ENCODE data around the gene ATP4A.

Gene ATP4A

DNA sequence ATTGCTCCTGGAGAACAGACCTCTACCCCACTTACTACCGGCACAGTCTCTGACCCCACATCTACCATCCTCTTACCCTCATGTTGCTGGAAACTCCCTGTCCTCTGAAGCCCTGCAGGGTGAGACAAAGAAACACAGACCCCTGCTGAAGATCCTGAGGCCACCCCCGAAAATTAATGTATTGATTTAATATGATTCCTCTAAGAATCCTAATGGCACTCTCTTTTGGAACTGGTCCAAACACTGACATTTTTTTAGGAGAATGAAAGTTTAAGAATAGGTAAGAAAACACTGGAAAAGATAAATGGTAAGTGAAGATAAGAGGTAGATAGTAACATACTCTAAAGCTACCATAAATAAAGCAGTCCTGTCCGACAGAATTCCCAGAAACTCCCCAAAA is 55.3 kb downstream of the ATP4A start:
- H3K27me3 ChIP-seq (ENCODE audit: insufficient read depth, low read length, poor library complexity), result peaks cover 45% of the 10 kb centered on the region
- no peaks in the 10 kb centered on the region for H3K79me2 ChIP-seq (ENCODE audit: insufficient read depth, low read length)
- TF ChIP-seq, protein P1, sequence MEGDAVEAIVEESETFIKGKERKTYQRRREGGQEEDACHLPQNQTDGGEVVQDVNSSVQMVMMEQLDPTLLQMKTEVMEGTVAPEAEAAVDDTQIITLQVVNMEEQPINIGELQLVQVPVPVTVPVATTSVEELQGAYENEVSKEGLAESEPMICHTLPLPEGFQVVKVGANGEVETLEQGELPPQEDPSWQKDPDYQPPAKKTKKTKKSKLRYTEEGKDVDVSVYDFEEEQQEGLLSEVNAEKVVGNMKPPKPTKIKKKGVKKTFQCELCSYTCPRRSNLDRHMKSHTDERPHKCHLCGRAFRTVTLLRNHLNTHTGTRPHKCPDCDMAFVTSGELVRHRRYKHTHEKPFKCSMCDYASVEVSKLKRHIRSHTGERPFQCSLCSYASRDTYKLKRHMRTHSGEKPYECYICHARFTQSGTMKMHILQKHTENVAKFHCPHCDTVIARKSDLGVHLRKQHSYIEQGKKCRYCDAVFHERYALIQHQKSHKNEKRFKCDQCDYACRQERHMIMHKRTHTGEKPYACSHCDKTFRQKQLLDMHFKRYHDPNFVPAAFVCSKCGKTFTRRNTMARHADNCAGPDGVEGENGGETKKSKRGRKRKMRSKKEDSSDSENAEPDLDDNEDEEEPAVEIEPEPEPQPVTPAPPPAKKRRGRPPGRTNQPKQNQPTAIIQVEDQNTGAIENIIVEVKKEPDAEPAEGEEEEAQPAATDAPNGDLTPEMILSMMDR (IDR thresholded peaks at IDR 0.05; ENCODE audit: borderline replicate concordance, extremely low read depth, low read length, poor library complexity, severe bottlenecking), result no peak
- TF ChIP-seq EZH2 (IDR thresholded peaks at IDR 0.05; ENCODE audit: borderline replicate concordance, low read depth, low read length, severe bottlenecking), result no peak
- no peaks in the 10 kb centered on the region; the same call in 1 of the 2 replicates for H4K20me1 ChIP-seq (ENCODE audit: insufficient read depth, low read length)
- DNase-seq (no peak), ATAC-seq (ENCODE audit: insufficient read depth, low read depth) (no peak)
- H3K9me3 ChIP-seq (ENCODE audit: insufficient read depth, low read length, severe bottlenecking), result no peaks in the 10 kb centered on the region
- no peaks in the 10 kb centered on the region for H3K36me3 ChIP-seq (ENCODE audit: insufficient read depth, low read length)
- no peak overlapping the region for H3K4me3 ChIP-seq (ENCODE audit: low read depth in 1 of 2, low read length in 2 of 2)
- H2AFZ ChIP-seq (ENCODE audit: low read depth, low read length), result no peak overlapping the region
- no peak overlapping the region for H3K27ac ChIP-seq (ENCODE audit: low read length)
- H3K9ac ChIP-seq (ENCODE audit: low read depth, low read length), result no peak overlapping the region
- H3K4me2 ChIP-seq (ENCODE audit: insufficient read depth, low read length), result no peak overlapping the region
- no peaks in the 10 kb centered on the region for H3K4me1 ChIP-seq (ENCODE audit: insufficient read depth, low read length)

- H3K27ac ChIP-seq (ENCODE audit: low read length), result no peak overlapping the region
- no peaks in the 10 kb centered on the region; the same call in 1 of the 2 replicates for H4K20me1 ChIP-seq (ENCODE audit: insufficient read depth, low read length)
- H3K9me3 ChIP-seq (ENCODE audit: insufficient read depth, low read length, severe bottlenecking), result no peaks in the 10 kb centered on the region
- no peak overlapping the region for H3K4me3 ChIP-seq (ENCODE audit: low read depth in 1 of 2, low read length in 2 of 2)
- no peak overlapping the region for H3K4me2 ChIP-seq (ENCODE audit: insufficient read depth, low read length)
- no peak overlapping the region for H2AFZ ChIP-seq (ENCODE audit: low read depth, low read length)
- no peaks in the 10 kb centered on the region for H3K4me1 ChIP-seq (ENCODE audit: insufficient read depth, low read length)
- no peak for ATAC-seq (ENCODE audit: insufficient read depth, low read depth)
- no peak for DNase-seq
- no peaks in the 10 kb centered on the region for H3K79me2 ChIP-seq (ENCODE audit: insufficient read depth, low read length)
- no peak for TF ChIP-seq EZH2 (IDR thresholded peaks at IDR 0.05; ENCODE audit: borderline replicate concordance, low read depth, low read length, severe bottlenecking)
- TF ChIP-seq, protein P1 (IDR thresholded peaks at IDR 0.05; ENCODE audit: borderline replicate concordance, extremely low read depth, low read length, poor library complexity, severe bottlenecking), result no peak
- H3K27me3 ChIP-seq (ENCODE audit: insufficient read depth, low read length, poor library complexity), result peaks cover 45% of the 10 kb centered on the region
- H3K9ac ChIP-seq (ENCODE audit: low read depth, low read length), result no peak overlapping the region
- no peaks in the 10 kb centered on the region for H3K36me3 ChIP-seq (ENCODE audit: insufficient read depth, low read length)
Observed at GRCh38 chr19:35507561-35507960, 55.9 kb downstream of the ATP4A start.

- DNase-seq, result no peak
- Histone ChIP-seq H3K4me2 (ENCODE audit: insufficient read depth, low read length) (no peak overlapping the region), H3K36me3 (ENCODE audit: insufficient read depth, low read length) (no peaks in the 10 kb centered on the region), H3K4me3 (ENCODE audit: low read depth in 1 of 2, low read length in 2 of 2) (no peak overlapping the region), H3K9ac (ENCODE audit: low read depth, low read length) (no peak overlapping the region), H2AFZ (ENCODE audit: low read depth, low read length) (no peak overlapping the region), H4K20me1 (ENCODE audit: insufficient read depth, low read length) (no peaks in the 10 kb centered on the region; the same call in 1 of the 2 replicates), H3K4me1 (ENCODE audit: insufficient read depth, low read length) (no peaks in the 10 kb centered on the region), H3K9me3 (ENCODE audit: insufficient read depth, low read length, severe bottlenecking) (no peaks in the 10 kb centered on the region), H3K27ac (ENCODE audit: low read length) (no peak overlapping the region), H3K27me3 (ENCODE audit: insufficient read depth, low read length, poor library complexity) (peaks cover 45% of the 10 kb centered on the region), H3K79me2 (ENCODE audit: insufficient read depth, low read length) (no peaks in the 10 kb centered on the region)
- TF ChIP-seq EZH2 (IDR thresholded peaks at IDR 0.05; ENCODE audit: borderline replicate concordance, low read depth, low read length, severe bottlenecking), result no peak
- ATAC-seq (ENCODE audit: insufficient read depth, low read depth), result no peak
Observed at GRCh38 chr19:35506011-35506410, 57.4 kb downstream of the ATP4A start.

DNA sequence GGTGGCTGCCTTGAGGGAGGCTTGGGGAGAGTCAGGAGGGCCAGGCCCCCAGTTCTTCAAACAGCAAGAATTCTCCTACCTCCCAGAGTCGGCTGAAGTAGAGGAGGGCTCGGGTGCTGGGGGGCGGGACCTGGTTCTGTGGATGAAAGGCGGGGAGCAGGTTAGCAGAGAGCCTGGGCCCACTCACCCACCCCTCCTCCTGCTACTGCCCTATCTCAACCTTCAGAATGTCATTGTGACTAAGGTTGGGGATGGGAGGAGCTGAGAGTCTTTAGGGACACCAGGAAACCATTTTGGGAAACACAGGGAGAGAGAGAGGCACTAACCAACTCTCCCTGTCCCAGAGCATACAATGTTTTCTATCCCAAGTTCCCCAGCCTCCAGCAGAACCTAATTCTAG is 60.7 kb downstream of the ATP4A start:
- ATAC-seq (ENCODE audit: insufficient read depth, low read depth) (no peak), DNase-seq (no peak)
- H3K9me3 ChIP-seq (ENCODE audit: insufficient read depth, low read length, severe bottlenecking), result no peaks in the 10 kb centered on the region
- H3K4me1 ChIP-seq (ENCODE audit: insufficient read depth, low read length), result no peaks in the 10 kb centered on the region
- H3K79me2 ChIP-seq (ENCODE audit: insufficient read depth, low read length), result no peaks in the 10 kb centered on the region
- no peak overlapping the region for H3K4me3 ChIP-seq (ENCODE audit: low read depth in 1 of 2, low read length in 2 of 2)
- H4K20me1 ChIP-seq (ENCODE audit: insufficient read depth, low read length), result no peaks in the 10 kb centered on the region
- H3K27me3 ChIP-seq (ENCODE audit: insufficient read depth, low read length, poor library complexity), result peaks cover 20% of the 10 kb centered on the region
- no peaks in the 10 kb centered on the region for H3K36me3 ChIP-seq (ENCODE audit: insufficient read depth, low read length)
- H3K27ac ChIP-seq (ENCODE audit: low read length), result no peak overlapping the region
- no peak overlapping the region for H3K4me2 ChIP-seq (ENCODE audit: insufficient read depth, low read length)
- no peak overlapping the region for H2AFZ ChIP-seq (ENCODE audit: low read depth, low read length)
- H3K9ac ChIP-seq (ENCODE audit: low read depth, low read length), result no peak overlapping the region
- TF ChIP-seq, protein P1 (IDR thresholded peaks at IDR 0.05; ENCODE audit: borderline replicate concordance, extremely low read depth, low read length, poor library complexity, severe bottlenecking), result no peak
- no peak for TF ChIP-seq EZH2 (IDR thresholded peaks at IDR 0.05; ENCODE audit: borderline replicate concordance, low read depth, low read length, severe bottlenecking)
